Calu3 (cell line): ENCODE data around the gene WWOX. TPM values are rescaled to one million over a fixed set of nuclear protein-coding genes. Genes with fewer than 3 reads are reported as not detected.
A peak's percentile ranks its signal among the peaks of the same experiment; 100 is the strongest.

Experiments
- BruUV-seq: library from RNA; stranded (reverse); fragments of 400-500 nt; replicated peaks from 2 replicates; lab custom pipeline; 2021; lab: Mats Ljungman, UMichigan
- CTCF ChIA-PET: fragments of 300-600 bp; sonication (Branson Sonifier 250); formaldehyde crosslinking; loops from one replicate; lab custom pipeline; 2022; ENCODE audit warnings: antibody characterized with exemption; lab: Charles Lee
- DNase-seq: peaks from one replicate; pipeline ENCODE4 v3.0.0; 2022
- H3K27ac Mint-ChIP-seq: one replicate; pipeline ENCODE4 v1.8.0; 2022; ENCODE audit warnings: mixed read lengths; ENCODE audit not compliant: unreplicated experiment
- H3K27me3 Mint-ChIP-seq: one replicate; pipeline ENCODE4 v1.8.0; 2022; ENCODE audit warnings: mixed read lengths; ENCODE audit not compliant: unreplicated experiment
- H3K36me3 Mint-ChIP-seq: one replicate; pipeline ENCODE4 v1.8.0; 2022; ENCODE audit warnings: mild to moderate bottlenecking, moderate library complexity, mixed read lengths; ENCODE audit not compliant: insufficient read depth, unreplicated experiment
- H3K4me1 Mint-ChIP-seq: one replicate; pipeline ENCODE4 v1.8.0; 2022; ENCODE audit warnings: mild to moderate bottlenecking, low read depth, mixed read lengths; ENCODE audit not compliant: unreplicated experiment
- H3K4me3 Mint-ChIP-seq: one replicate; pipeline ENCODE4 v1.8.0; 2022; ENCODE audit warnings: mild to moderate bottlenecking, low read depth, moderate library complexity, mixed read lengths; ENCODE audit not compliant: unreplicated experiment
- H3K9me3 Mint-ChIP-seq: one replicate; pipeline ENCODE4 v1.8.0; 2022; ENCODE audit warnings: low read depth, mixed read lengths; ENCODE audit not compliant: unreplicated experiment
- CTCF ChIP-seq: fragments of 200-600 bp; IDR thresholded peaks from one replicate; pipeline ENCODE4 v1.8.0; 2022; ENCODE audit warnings: antibody characterized with exemption; ENCODE audit not compliant: unreplicated experiment
- intact Hi-C: fragments of 100-400 bp; cut with micrococcal nuclease; formaldehyde crosslinking; loops from one replicate; pipeline ENCODE4 v1.10.0; 2022; ENCODE audit not compliant: unreplicated experiment
- total RNA-seq: library from RNA; stranded (reverse); gene quantifications from 2 replicates; pipeline ENCODE4 v1.2.3, GENCODE V29; 2022

The WWOX gene
- total RNA-seq, 1 experiment from 2014 or later = 33.5 TPM

- Mint-ChIP-seq H3K27me3 (no peaks in the 10 kb centered on the region), H3K4me3 (no peak overlapping the region), H3K27ac (peak overlapping the region; percentile 4), H3K4me1 (peaks cover 57% of the 10 kb centered on the region), H3K36me3 (peaks cover 6% of the 10 kb centered on the region), H3K9me3 (peaks cover 6% of the 10 kb centered on the region)
- TF ChIP-seq CTCF = no peak
- CTCF ChIA-PET = no interaction called here
- BruUV-seq = no TSS peak
- intact Hi-C loops = loop anchor here (2.0 to 10.0 kb wide), 5 partner anchors 130 to 1358 kb away; partner anchors contain the start of gene MAF
- peak; percentile 58 for DNase-seq
Observed at GRCh38 chr16:78244131-78244895, 144.9 kb downstream of the WWOX start.

- H3K4me3 Mint-ChIP-seq = no peak overlapping the region
- BruUV-seq = no TSS peak
- CTCF ChIA-PET = no interaction called here
- H3K9me3 Mint-ChIP-seq = peaks cover 6% of the 10 kb centered on the region
- no peaks in the 10 kb centered on the region for H3K27me3 Mint-ChIP-seq
- no peak for DNase-seq
- intact Hi-C loops = loop anchor here (10.0 kb wide), 3 partner anchors 128 to 738 kb away; no protein-coding TSS in a partner anchor
- TF ChIP-seq CTCF = no peak
- no peak overlapping the region for H3K27ac Mint-ChIP-seq
- peaks cover 38% of the 10 kb centered on the region for H3K4me1 Mint-ChIP-seq
- H3K36me3 Mint-ChIP-seq = no peaks in the 10 kb centered on the region
Observed at GRCh38 chr16:78246559-78246958, 147.1 kb downstream of the WWOX start.

- H3K36me3 Mint-ChIP-seq = no peaks in the 10 kb centered on the region
- no peak overlapping the region for H3K4me3 Mint-ChIP-seq
- TF ChIP-seq CTCF = peak; percentile 15
- no TSS peak for BruUV-seq
- intact Hi-C loops = loop anchor here (10.0 kb wide), 3 partner anchors 126 to 736 kb away; no protein-coding TSS in a partner anchor
- H3K27ac Mint-ChIP-seq = no peak overlapping the region
- CTCF ChIA-PET = interaction anchor here (1.1 kb wide), 1 partner anchor 44 kb away, joined by 4 read pairs; no protein-coding TSS in a partner anchor
- no peaks in the 10 kb centered on the region for H3K27me3 Mint-ChIP-seq
- peak; percentile 48 for DNase-seq
- peaks cover 6% of the 10 kb centered on the region for H3K9me3 Mint-ChIP-seq
- peaks cover 22% of the 10 kb centered on the region for H3K4me1 Mint-ChIP-seq
Observed at GRCh38 chr16:78249056-78249455, 149.6 kb downstream of the WWOX start.

- H3K27me3 Mint-ChIP-seq = no peaks in the 10 kb centered on the region
- H3K36me3 Mint-ChIP-seq = no peaks in the 10 kb centered on the region
- peaks cover 14% of the 10 kb centered on the region for H3K4me1 Mint-ChIP-seq
- BruUV-seq = no TSS peak
- intact Hi-C loops = loop anchor here (10.0 kb wide), 3 partner anchors 125 to 735 kb away; no protein-coding TSS in a partner anchor
- DNase-seq = no peak
- H3K9me3 Mint-ChIP-seq = peaks cover 6% of the 10 kb centered on the region
- no peak overlapping the region for H3K27ac Mint-ChIP-seq
- H3K4me3 Mint-ChIP-seq = no peak overlapping the region
- CTCF ChIA-PET = interaction anchor here (1.1 kb wide), 1 partner anchor 43 kb away, joined by 4 read pairs; no protein-coding TSS in a partner anchor
- no peak for TF ChIP-seq CTCF
Observed at GRCh38 chr16:78249832-78250231, 150.4 kb downstream of the WWOX start.
